ENCODE measurements around the gene AUTS2.

The AUTS2 gene

GRCh38 chr7:70400829-70401380 is 802.6 kb downstream of the AUTS2 start:
- DNase-seq (ENCODE audit: low spot score) = no peak
- no peak for FAIRE-seq

DNA sequence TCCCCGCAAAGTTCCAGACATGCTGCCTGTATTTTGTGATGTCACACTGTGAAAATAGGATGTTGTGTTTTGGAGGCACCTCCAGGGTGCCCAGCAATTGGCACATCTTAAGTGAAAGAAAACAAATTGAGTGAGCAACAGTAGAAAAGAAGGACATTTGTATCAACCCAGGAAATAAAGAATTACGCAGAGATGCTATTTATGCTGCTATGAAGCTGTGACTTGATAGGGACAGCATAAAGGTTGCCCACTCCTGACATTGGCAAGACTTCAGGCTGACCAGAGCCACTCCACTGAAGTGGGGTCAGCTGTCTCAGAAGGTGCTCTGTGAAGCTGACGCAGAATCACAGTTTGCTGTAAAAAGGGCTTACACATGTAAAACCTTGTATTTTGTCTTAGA is 803.8 kb downstream of the AUTS2 start:
- no peak for FAIRE-seq

DNA sequence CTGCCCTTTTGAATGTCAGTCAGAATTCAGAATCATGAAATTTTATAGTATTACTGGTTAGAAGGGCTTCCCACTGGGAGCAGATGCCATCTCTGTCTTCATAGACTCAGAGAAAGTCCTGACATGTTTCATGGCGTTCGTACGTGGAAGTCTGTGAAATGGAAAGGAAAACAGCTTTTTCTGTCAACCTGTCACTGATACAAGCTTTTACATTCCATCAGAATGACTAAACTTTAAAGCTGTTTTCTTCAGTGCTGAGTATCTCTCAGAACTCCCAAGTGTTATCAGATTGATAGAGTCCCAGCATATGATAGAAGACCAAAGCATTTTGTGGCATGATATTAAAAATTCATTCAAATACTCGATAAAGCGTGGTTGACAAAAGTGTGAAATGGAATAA is 807.0 kb downstream of the AUTS2 start:
- FAIRE-seq (no peak), DNase-seq (ENCODE audit: low spot score) (no peak)

More for the DNA sequence above, 803.8 kb downstream of the AUTS2 start:
- no peak for DNase-seq (ENCODE audit: low spot score)

GRCh38 chr7:70406186-70406949 is 808.1 kb downstream of the AUTS2 start:
- FAIRE-seq = no peak
- DNase-seq (ENCODE audit: low spot score) = no peak

DNA sequence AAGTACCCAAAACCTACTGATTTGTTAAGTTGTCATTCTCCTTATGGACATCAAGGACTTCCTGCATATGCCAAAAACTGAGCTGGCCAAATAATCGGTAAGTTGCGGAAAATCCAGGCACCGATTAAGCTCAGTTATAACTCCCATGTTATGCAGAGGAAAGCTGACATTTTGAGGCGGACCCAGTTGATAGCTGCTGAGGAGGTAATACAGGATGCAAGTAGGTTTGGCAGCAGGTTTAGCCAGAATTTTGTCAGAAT is 808.6 kb downstream of the AUTS2 start:
- no peak for FAIRE-seq

DNA sequence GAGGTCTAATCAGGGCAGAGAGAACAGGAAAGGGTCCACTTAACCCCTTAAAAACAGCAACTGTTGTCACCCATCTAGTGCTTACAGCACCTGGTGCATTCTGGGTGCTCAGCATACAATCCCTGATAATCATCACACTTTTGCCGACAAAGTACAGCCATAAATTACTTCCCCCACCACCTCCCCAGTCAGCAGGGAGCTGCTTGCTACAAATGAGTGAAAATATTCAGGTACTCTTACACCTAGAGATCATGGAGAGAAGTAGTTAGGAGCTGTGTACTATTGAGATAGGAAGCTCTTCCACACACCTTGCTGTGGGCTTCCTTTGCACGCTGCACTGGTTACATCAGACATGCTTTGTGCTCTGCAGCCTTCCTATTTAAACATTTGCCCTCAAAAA is 810.2 kb downstream of the AUTS2 start:
- no peak for FAIRE-seq

More for the DNA sequence above, 808.6 kb downstream of the AUTS2 start:
- DNase-seq (ENCODE audit: low spot score) = no peak

DNA sequence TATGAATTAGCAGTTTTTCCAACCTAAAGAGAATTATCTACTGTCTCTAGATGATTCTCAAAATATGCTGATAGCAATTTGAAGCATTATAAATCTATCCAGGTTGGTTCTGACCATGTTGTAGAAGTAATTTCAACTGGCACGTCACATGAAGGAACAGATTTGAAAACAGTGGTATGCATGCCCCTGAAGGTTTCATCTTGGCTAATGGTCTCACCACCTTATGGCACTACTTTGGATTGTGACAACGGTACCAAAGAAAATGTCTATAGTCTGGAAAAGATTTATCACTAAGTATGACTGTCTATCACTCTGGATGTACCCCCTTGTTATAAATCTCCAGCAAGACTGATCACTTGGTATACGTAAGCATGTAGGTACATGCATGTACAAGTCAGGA is 810.6 kb downstream of the AUTS2 start:
- DNase-seq (ENCODE audit: low spot score) (no peak), FAIRE-seq (no peak)

More for the DNA sequence above, 810.2 kb downstream of the AUTS2 start:
- no peak for DNase-seq (ENCODE audit: low spot score)

DNA sequence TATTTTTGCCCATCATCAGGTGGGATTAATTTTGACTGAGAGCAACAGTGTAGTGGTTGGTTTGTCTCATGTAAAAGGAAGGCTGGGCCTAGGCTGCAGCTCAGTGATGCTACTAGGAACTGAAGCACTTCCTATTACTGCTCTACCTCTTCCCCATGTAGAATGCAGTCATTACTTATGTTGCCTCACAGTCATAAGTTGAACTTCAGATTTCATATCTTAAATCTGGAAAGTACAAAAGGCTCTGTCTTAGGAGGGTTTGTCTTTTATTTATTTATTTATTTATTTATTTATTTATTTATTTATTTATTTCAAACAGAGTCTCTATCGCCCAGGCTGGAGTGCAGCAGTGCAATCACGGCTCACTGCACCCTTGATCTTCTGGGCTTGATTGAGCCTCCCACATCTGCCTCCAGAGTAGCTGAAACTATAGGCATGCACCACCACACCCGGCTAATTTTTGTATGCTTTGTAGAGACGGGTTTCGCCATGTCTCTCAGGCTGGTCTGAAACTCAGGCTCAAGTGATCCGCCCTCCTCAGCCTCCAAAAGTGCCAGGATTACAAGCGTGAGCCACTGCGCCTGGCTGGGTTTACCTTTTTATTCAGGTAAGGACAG is 812.0 kb downstream of the AUTS2 start:
- FAIRE-seq = no peak

DNA sequence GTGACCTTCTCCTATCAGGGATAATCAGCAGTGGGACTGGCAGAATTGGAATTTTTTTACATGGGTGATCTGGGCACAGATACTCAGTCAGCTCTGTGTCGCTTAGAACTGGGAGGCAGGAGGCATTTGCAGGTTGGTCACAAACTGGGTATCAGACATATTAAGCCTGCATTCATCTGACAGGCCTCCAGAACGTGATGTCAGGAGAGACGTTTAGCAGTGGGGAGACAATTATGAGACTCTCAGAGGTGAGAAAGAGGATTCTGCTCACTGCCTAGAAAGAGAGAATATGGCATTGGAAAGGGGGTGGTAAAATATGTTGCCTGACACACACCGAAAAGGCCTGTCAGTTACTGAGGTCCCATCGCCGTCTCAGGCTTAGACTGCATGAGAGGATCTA is 816.1 kb downstream of the AUTS2 start:
- FAIRE-seq (no peak), DNase-seq (ENCODE audit: low spot score) (no peak)

More for the DNA sequence above, 812.0 kb downstream of the AUTS2 start:
- no peak for DNase-seq (ENCODE audit: low spot score)

DNA sequence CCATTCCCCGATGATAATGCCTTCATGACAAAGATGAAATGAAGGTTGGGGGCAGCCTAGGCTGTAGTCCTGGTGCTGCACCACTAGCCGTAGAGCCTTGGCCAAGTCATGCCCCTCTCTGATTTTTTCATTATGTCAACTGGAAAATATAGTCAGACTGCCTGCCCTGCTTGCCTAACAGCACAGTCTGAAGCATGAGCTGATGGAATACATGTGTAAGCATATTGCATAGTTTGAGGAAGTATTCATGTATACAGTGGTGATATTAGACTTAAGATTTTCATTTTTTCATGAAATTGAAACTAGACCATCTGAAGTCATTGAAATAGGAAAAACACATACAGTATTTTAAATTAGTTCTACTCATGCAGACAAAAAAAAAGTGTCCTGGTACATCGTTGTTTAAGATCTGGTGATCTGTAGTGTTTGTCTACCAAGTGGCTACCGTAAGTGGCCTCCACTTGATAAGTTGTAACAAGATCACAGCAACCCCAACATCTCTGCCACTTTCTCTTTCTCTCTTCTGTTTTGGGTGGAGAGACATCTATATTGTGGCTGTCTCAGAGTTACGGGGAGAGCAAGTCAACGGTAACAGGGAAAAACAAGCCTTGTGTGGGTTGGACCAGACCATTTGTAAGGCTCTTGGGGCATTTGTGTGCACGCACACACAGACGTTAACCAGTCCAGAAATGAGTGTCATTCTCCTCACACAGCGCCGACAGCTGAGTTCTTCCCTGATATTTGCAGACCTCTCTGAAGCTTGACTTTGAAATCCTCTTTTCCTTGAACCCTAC is 817.1 kb downstream of the AUTS2 start:
- DNase-seq (ENCODE audit: low spot score) (no peak), FAIRE-seq (no peak)

- FAIRE-seq (no peak), DNase-seq (ENCODE audit: low spot score) (no peak)
These were observed 818.2 kb downstream of the AUTS2 start for GRCh38 chr7:70416347-70416985.

GRCh38 chr7:70416986-70417655 is 818.8 kb downstream of the AUTS2 start:
- DNase-seq (ENCODE audit: low spot score) (no peak), FAIRE-seq (no peak)

DNA sequence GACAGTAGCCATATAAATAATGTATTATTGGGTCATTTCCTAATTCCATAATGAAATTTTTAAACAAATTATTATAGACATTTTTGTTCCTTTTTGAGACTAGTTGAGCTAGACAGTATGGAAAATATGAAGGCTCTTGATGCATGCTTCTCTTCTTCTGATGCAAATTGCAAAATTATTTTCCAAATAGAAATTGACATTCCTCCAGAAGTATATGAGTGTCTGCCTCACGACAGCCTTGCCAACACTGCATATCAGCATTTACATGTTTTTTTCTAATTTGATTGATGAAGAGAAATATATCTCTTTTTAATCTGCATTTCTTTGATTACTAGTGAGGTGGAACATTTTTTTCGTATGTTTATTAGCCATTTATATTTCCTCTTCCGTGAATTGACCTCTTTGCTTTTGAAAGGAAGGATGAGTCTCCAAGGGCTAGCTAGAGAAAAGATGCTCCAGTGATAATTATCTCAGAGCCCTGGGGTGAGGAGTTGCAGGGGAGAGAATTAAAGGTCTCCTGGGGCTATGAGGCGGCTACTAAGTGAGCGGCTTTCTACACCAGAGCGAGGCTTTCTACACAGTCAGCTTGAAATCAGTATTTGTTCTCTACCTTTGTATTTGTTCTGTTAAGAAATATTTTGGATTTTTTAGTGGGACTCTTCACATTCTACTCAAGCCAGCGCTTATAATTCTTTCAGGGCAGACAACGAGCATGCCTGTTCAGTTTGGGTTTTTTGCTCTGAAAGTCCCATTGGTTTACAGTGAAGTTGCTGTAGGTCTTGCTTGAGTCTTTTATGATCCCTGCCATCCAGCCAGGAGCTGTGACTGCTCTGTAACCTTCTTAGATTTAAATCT is 821.5 kb downstream of the AUTS2 start:
- DNase-seq (ENCODE audit: low spot score) (no peak), FAIRE-seq (no peak)

- DNase-seq (ENCODE audit: low spot score) (no peak), FAIRE-seq (no peak)
These were observed 822.0 kb downstream of the AUTS2 start for GRCh38 chr7:70420381-70420662.

DNA sequence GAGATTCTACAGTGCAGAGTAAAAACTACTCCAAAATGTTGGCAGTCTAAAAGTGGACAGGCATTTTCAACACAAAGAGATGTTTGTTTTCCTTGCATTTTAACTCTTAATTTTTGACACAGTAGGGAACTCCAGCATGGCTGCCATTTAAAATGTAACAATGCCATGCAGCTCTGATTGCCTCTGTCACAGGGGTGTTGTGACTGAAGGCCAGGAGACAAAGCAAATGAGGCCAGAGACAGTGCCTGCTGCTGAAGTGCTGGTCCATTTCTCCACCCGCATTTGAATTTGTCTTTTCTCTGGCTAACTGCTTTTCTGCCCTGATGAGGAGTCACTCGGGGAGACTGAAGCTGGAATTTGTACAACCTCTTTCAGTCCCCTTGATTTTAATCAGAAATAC is 823.0 kb downstream of the AUTS2 start:
- no peak for DNase-seq (ENCODE audit: low spot score)
- no peak for FAIRE-seq

DNA sequence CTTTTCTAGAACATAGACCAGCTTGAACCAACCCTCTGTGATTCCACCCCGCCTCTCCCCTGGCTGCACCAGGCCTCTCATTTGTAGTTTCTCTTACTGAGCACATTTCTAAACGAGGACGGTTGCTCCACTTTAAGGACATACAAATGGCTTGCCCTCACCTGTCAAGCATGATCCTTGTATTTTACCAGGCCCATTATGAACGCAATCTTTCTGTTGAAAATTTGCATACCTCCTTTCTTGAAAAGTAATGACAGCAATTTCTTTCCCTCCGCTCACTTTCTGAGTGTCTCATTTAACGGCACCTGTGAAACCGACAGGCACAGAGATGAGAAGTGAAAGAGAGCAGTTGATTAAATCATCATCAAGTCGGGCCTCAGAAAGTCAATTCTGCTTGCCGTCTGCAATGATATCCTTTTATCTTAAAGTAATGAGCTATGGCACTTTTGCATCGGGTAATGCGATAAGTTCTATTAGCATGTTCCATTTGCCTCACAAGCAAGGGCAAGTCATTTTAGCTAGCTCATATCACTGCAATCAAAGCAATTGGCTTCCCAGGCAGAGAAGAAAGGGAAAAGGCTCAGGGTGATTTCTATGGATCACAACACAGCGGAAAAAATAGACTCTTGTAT is 828.1 kb downstream of the AUTS2 start:
- FAIRE-seq (no peak), DNase-seq (ENCODE audit: low spot score) (no peak)

DNA sequence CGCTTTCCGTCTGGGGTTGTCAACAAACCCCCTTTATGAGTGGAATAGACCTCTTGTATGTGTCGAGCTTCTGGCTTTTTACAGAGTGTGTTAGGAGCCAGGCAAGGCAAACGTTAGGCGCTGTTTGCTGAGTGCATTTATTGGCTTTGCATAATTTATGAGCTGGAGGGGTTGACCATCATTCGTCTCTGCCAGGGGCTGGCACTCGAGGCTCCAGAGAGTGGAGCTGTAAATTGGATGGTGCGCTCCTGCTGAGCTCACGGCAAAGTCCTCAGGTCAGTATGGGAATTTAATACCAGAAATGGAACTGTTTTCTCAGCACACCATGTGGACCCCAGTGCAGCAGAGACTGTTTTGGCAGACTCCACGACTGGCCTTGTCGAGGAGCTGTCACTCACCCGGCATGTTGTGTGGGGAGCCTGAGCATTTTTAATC is 834.3 kb downstream of the AUTS2 start:
- FAIRE-seq (no peak), DNase-seq (ENCODE audit: low spot score) (no peak)

GRCh38 chr7:70434376-70434775 is 836.1 kb downstream of the AUTS2 start:
- DNase-seq (ENCODE audit: low spot score) (no peak), FAIRE-seq (no peak)

DNA sequence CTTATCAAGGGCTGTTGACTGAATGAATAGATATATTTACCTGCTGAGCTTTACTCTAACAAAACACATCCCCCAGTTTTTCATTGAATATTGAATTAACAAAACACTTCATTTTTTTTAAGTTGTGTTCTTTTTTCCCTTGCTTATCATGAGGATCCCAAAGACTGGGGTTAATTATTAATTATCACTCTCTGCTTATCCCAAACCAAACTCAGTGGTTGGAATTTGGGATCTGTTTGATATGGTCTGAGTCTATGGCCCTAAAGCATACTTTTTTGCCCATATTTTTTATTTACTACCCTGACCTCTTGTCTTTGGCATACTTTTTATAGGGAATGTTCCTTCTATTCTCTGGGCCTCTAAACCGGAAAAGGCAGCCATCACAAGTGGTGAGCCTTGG is 836.5 kb downstream of the AUTS2 start:
- no peak for DNase-seq (ENCODE audit: low spot score)
- no peak for FAIRE-seq

- no peak for FAIRE-seq
- no peak for DNase-seq (ENCODE audit: low spot score)
These were observed 837.4 kb downstream of the AUTS2 start for GRCh38 chr7:70435634-70436033.
